OCI-LY7 (cell line): ENCODE results near the gene IGFBP6.

ENCODE experiments used
- CTCF ChIP-seq: fragments of 200-600 bp; sonication (generic); conservative IDR thresholded peaks from 2 replicates; pipeline ENCODE4 v1.5.1; 2014; ENCODE audit warnings: mild to moderate bottlenecking, antibody characterized with exemption, low read length, moderate library complexity, mixed read lengths
- EZH2phosphoT487 ChIP-seq: fragments of 200-600 bp; sonication (generic); IDR thresholded peaks from 2 replicates; pipeline ENCODE4 v1.6.1; 2018; ENCODE audit warnings: low read depth, borderline replicate concordance, mild to moderate bottlenecking, mixed run types, antibody characterized with exemption, low read length, moderate library complexity, mixed read lengths

GRCh38 chr12:53063708-53064612, 33.5 kb upstream of the IGFBP6 start:
- no peak for TF ChIP-seq CTCF
- no peak for TF ChIP-seq EZH2phosphoT487
